GM23248 (cell line): Measurements from ENCODE around the gene ABCF1. TPM values are rescaled to one million over a fixed set of nuclear protein-coding genes. Genes with fewer than 3 reads are reported as not detected.

Experiments used
- DNase-seq: peaks from one replicate; pipeline ENCODE4 v3.0.0-alpha.2; 2015
- H2AFZ ChIP-seq: fragments of 200-600 bp; sonication (generic); 2 replicates; pipeline ENCODE4 v1.6.1; 2016; ENCODE audit warnings: antibody characterized with exemption
- H3F3A ChIP-seq: fragments of 200-600 bp; sonication (generic); 2 replicates; pipeline ENCODE4 v1.6.1; 2016; ENCODE audit warnings: mild to moderate bottlenecking, antibody characterized with exemption, mixed run types; ENCODE audit not compliant: insufficient read depth
- H3K27ac ChIP-seq: fragments of 200-600 bp; sonication (generic); 2 replicates; pipeline ENCODE4 v1.5.1; 2016; ENCODE audit warnings: mild to moderate bottlenecking
- H3K27me3 ChIP-seq: fragments of 200-600 bp; sonication (generic); replicated peaks from 2 replicates; pipeline ENCODE4 v1.6.1; 2016; ENCODE audit warnings: mild to moderate bottlenecking; ENCODE audit not compliant: insufficient read depth
- H3K36me3 ChIP-seq: fragments of 200-600 bp; sonication (generic); 2 replicates; pipeline ENCODE4 v1.6.1; 2016; ENCODE audit warnings: low read depth, mild to moderate bottlenecking
- H3K4me1 ChIP-seq: fragments of 200-600 bp; sonication (generic); 2 replicates; pipeline ENCODE4 v1.6.1; 2016; ENCODE audit warnings: mild to moderate bottlenecking; ENCODE audit not compliant: insufficient read depth
- H3K4me2 ChIP-seq: fragments of 200-600 bp; sonication (generic); one replicate; pipeline ENCODE4 v1.6.1; 2016; ENCODE audit warnings: mild to moderate bottlenecking; ENCODE audit not compliant: unreplicated experiment
- H3K4me3 ChIP-seq: fragments of 200-600 bp; sonication (generic); 2 replicates; pipeline ENCODE4 v1.5.1; 2016; ENCODE audit warnings: mild to moderate bottlenecking
- H3K79me2 ChIP-seq: fragments of 200-600 bp; sonication (generic); 2 replicates; pipeline ENCODE4 v1.6.1; 2016; ENCODE audit warnings: mild to moderate bottlenecking; ENCODE audit not compliant: insufficient read depth
- H3K9ac ChIP-seq: fragments of 200-600 bp; sonication (generic); 2 replicates; pipeline ENCODE4 v1.6.1; 2016; ENCODE audit warnings: mild to moderate bottlenecking
- H3K9me2 ChIP-seq: fragments of 200-600 bp; sonication (generic); 2 replicates; pipeline ENCODE4 v1.6.1; 2016; ENCODE audit warnings: mixed run types, mild to moderate bottlenecking, moderate library complexity; ENCODE audit not compliant: insufficient read depth
- H3K9me3 ChIP-seq: fragments of 200-600 bp; sonication (generic); one replicate; pipeline ENCODE4 v1.6.1; 2017; ENCODE audit warnings: low read depth
- H4K20me1 ChIP-seq: fragments of 200-600 bp; sonication (generic); 2 replicates; pipeline ENCODE4 v1.6.0; 2016; ENCODE audit not compliant: insufficient read depth
- EZH2 ChIP-seq: fragments of 200-600 bp; sonication (generic); IDR thresholded peaks from 2 replicates; pipeline ENCODE4 v1.6.1; 2018; ENCODE audit warnings: antibody characterized with exemption, mild to moderate bottlenecking; ENCODE audit not compliant: insufficient read depth, poor library complexity, severe bottlenecking
- EZH2phosphoT487 ChIP-seq: fragments of 200-600 bp; sonication (generic); IDR thresholded peaks from 2 replicates; pipeline ENCODE4 v1.6.1; 2018; ENCODE audit warnings: antibody characterized with exemption, moderate library complexity, mild to moderate bottlenecking, low read depth; ENCODE audit not compliant: insufficient read depth
- WGBS, 2 experiments: methylation state at CpG; one replicate each; pipeline ENCODE4 v1.1.6; 2015 to 2017; ENCODE audit warnings: low lambda C conversion rate in 2 of 2, low coverage in 1 of 2; ENCODE audit errors: missing lambda C conversion rate in 2 of 2; 5-methylcytosine and 5-hydroxymethylcytosine counted together
- in situ Hi-C: fragments of 300-500 bp; cut with MboI; formaldehyde crosslinking; loops from 2 replicates; pipeline ENCODE4 v1.15.0; 2020
- polyA plus RNA-seq: library from polyadenylated mRNA; unstranded; fragments of >200 nt; fragmentation: Nextera tagmentation; extraction: Ambion mirVana; gene quantifications from 2 replicates; pipeline ENCODE4 v1.2.1, GENCODE V29; 2016
- total RNA-seq: library from RNA; depleted of rRNA; stranded (reverse); fragments of >200 nt; shearing (Covaris generic); gene quantifications from 2 replicates; pipeline ENCODE4 v1.2.3, GENCODE V29; 2014

Gene ABCF1
- total and polyA plus RNA-seq, 2 experiments from 2014 or later, result 31.3 to 39.7 TPM

DNA sequence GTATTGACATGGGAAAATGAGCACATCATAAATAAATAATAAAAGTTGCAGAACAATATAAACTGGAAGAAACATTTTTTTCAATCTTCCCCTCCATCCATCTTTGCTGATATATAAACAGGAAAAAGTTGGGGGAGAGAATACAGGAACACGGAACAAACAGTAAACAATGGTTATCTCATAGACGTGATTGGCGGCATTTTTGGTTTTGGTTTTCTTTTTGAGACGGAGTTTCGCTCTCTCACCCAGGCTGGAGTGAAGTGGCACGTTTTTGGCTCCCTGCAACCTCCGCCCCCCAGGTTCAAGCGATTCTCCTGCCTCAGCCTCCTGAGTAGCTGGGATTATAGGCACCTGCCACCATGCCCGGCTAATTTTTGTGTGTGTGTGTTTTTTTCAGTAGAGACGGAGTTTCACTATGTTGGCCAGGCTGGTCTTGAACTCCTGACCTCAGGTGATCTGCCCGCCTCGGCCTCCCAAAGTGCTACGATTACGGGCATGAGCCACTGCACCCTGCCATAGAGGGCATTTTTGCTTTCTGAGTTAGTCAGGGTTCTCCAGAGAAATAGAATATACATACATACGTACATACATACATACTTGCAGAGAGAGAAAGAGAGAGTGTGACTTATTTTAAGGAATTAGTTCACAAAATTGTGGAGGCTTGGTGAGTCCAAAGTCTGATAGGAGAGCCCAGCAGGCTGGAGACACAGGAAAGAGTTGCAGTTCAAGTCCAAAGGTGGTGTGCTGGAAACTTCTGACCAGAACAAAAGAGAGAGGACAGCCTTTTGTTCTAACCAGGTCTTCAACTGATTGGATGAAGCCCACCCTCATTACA is 37.6 kb upstream of the ABCF1 start:
- no peak for DNase-seq
- WGBS, 2 experiments, result 89 to 90% methylated on average over 15 of the region's 15 CpGs
- Histone ChIP-seq H3K9me2 (no peaks in the 10 kb centered on the region), H3K9ac (no peak overlapping the region), H3K79me2 (no peaks in the 10 kb centered on the region), H3F3A (0 out of 2 replicates have a peak, but pooled peaks cover 4% of the 10 kb centered on the region), H3K9me3 (no peaks in the 10 kb centered on the region), H3K4me1 (no peaks in the 10 kb centered on the region), H3K4me3 (no peak overlapping the region), H3K27ac (no peak overlapping the region), H4K20me1 (no peaks in the 10 kb centered on the region), H2AFZ (no peak overlapping the region), H3K27me3 (no peaks in the 10 kb centered on the region), H3K36me3 (no peaks in the 10 kb centered on the region), H3K4me2 (no peak overlapping the region)
- in situ Hi-C loops, result no loop called here
- TF ChIP-seq EZH2 (no peak), EZH2phosphoT487 (no peak)

DNA sequence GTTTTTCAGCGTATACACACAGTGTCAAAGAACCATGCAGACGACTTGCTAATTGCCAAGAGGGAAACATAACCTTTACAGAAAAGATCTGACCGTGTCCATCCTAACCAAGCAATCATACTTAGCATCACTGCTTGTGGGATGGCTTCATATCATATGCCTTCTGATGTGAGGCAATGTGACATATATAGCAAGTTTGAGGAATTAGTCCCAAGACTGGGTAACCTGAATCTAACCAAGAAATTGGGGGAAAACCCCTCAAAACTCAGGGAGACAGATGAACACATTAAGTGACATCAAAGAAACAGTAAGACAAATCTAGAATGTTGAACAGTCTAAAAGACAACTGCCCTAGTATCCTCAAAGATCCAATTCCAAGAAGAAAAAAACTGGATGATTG is 33.3 kb upstream of the ABCF1 start:
- WGBS, 2 experiments, result 83 to 88% methylated on average over 3 of the region's 3 CpGs
- Histone ChIP-seq H3K9ac (no peak overlapping the region), H3K27me3 (no peaks in the 10 kb centered on the region), H3K9me2 (no peaks in the 10 kb centered on the region), H3K4me2 (no peak overlapping the region), H3K27ac (no peak overlapping the region), H3K9me3 (no peaks in the 10 kb centered on the region), H3K4me1 (no peaks in the 10 kb centered on the region), H2AFZ (no peak overlapping the region), H3K4me3 (no peak overlapping the region), H3K79me2 (no peaks in the 10 kb centered on the region), H4K20me1 (no peaks in the 10 kb centered on the region), H3K36me3 (no peaks in the 10 kb centered on the region), H3F3A (peaks cover 2% of the 10 kb centered on the region; the same call in 1 of the 2 replicates)
- DNase-seq, result no peak
- no peak for TF ChIP-seq EZH2phosphoT487
- TF ChIP-seq EZH2, result no peak
- in situ Hi-C loops, result loop anchor here (5.0 kb wide), 1 partner anchor 56 kb away; no protein-coding TSS in a partner anchor

DNA sequence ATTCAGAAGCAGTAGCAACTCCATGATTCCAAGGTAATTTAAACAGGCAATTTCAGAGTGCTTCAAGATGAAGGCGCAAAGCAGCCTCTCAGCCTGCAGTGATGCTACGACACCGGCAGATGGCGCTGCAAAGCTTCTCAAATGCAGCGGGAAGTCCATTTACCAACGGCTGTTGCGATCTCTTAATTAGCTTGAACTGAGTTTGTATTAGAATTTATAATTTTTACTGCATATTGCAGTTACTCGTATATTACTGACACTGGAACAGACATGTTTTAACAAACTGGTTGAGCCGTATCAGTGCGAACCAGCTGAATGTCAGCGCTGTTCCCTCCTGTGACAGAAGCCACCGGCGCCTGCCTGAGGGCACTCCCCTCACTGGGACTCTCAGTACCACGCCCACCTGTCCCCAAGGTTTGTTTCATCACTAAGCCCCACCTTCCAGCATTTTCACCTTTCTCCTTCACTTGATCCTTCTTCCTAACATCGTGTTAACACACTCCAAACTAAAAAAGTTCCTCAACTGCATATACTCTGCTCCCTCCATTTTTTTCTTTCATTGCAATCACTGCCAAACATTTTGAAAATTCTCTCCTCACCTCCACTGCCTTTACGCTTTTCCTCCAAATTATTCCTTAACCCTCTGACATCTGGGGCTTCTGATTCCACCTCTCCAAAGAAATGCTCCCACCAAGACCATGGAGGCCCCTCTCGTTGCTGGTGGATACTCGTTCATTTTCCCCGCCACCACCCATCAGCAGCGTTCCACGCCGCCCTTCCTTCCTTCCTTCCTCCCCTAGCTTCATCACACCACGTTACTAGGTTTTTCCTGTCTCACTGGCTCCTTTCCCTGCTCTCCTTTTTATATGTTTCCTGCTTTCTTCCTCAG is 29.5 kb upstream of the ABCF1 start:
- in situ Hi-C loops, result no loop called here
- no peaks in the 10 kb centered on the region; the same call in 1 of the 2 replicates for H3K36me3 ChIP-seq
- 19% methylated on average over 23 of the region's 23 CpGs for WGBS, 2 experiments
- peak; percentile 82 for DNase-seq
- H3K4me1 ChIP-seq, result peaks cover 3% of the 10 kb centered on the region
- H2AFZ ChIP-seq, result peak overlapping the region; percentile 72
- H3K4me2 ChIP-seq, result peak overlapping the region; percentile 72
- H3K9ac ChIP-seq, result peak overlapping the region; percentile 24
- no peak for TF ChIP-seq EZH2phosphoT487
- TF ChIP-seq EZH2, result no peak
- H3K9me2 ChIP-seq, result no peaks in the 10 kb centered on the region
- H3K9me3 ChIP-seq, result no peaks in the 10 kb centered on the region
- peak overlapping the region; percentile 66 for H3K4me3 ChIP-seq
- H3K27ac ChIP-seq, result no peak overlapping the region
- H3K27me3 ChIP-seq, result no peaks in the 10 kb centered on the region
- H3K79me2 ChIP-seq, result no peaks in the 10 kb centered on the region
- peaks cover 20% of the 10 kb centered on the region for H3F3A ChIP-seq
- no peaks in the 10 kb centered on the region for H4K20me1 ChIP-seq

DNA sequence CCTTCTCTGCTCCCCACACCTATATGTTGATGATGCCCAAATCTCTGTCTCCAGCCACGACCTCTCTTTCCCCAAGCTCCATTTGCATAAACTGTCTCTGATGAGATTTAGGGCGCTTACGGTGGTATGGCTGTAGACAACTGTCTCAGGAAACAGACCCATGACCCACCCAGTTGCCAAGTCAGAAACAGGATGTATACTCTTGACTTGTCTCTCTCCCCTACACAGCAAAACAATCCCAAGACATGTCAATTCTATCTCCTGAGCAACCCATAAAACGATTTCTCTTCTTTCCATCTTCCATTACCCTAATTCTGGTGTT is 28.9 kb upstream of the ABCF1 start:
- Histone ChIP-seq H2AFZ (no peak overlapping the region), H3F3A (peaks cover 20% of the 10 kb centered on the region), H3K36me3 (no peaks in the 10 kb centered on the region; the same call in 1 of the 2 replicates), H4K20me1 (no peaks in the 10 kb centered on the region), H3K4me1 (peaks cover 3% of the 10 kb centered on the region), H3K27me3 (no peaks in the 10 kb centered on the region), H3K4me2 (no peak overlapping the region), H3K79me2 (no peaks in the 10 kb centered on the region), H3K9me2 (no peaks in the 10 kb centered on the region), H3K27ac (no peak overlapping the region), H3K9me3 (no peaks in the 10 kb centered on the region), H3K4me3 (no peak overlapping the region), H3K9ac (no peak overlapping the region)
- TF ChIP-seq EZH2phosphoT487, result no peak
- no peak for TF ChIP-seq EZH2
- in situ Hi-C loops, result no loop called here
- DNase-seq, result no peak
- WGBS, 2 experiments, result 12 to 14% methylated on average over 4 of the region's 4 CpGs
